Ascending aorta (tissue), 2 donors: Measurements from ENCODE around the gene FANCI. TPM values are rescaled to one million over a fixed set of nuclear protein-coding genes. Genes with fewer than 3 reads are reported as not detected.

Experiments
- DNase-seq, 2 donors: peaks; one replicate each; pipeline ENCODE4 v3.0.0-alpha.2; 2019; ENCODE audit warnings: low spot score in 2 of 2
- H3K27ac ChIP-seq, 2 donors: fragments of 200-600 bp; sonication (generic); one replicate each; pipeline ENCODE4 v1.5.1; 2016 to 2017; ENCODE audit warnings: mild to moderate bottlenecking in 1 of 2
- H3K27me3 ChIP-seq: fragments of 200-600 bp; sonication (generic); one replicate; pipeline ENCODE4 v1.5.1; 2017
- H3K36me3 ChIP-seq, 2 donors: fragments of 200-600 bp; sonication (generic); one replicate each; pipeline ENCODE4 v1.5.1; 2016
- H3K4me1 ChIP-seq, 2 donors: fragments of 200-600 bp; sonication (generic); one replicate each; pipeline ENCODE4 v1.5.1; 2016 to 2017; ENCODE audit warnings: mild to moderate bottlenecking in 1 of 2
- H3K4me3 ChIP-seq, 2 donors: fragments of 200-600 bp; sonication (generic); one replicate each; pipeline ENCODE4 v1.5.1; 2016 to 2017; ENCODE audit warnings: mild to moderate bottlenecking in 1 of 2
- H3K9me3 ChIP-seq, 2 donors: fragments of 200-600 bp; sonication (generic); one replicate each; pipeline ENCODE4 v1.5.1; 2016
- CTCF ChIP-seq, 3 experiments: fragments of 200-600 bp in 2 of 3; fragments of 450-650 bp in 1 of 3; sonication (generic) in 2 of 3; IDR thresholded peaks; one replicate each; pipeline ENCODE4 v1.5.1; 2016 to 2019; ENCODE audit warnings: antibody characterized with exemption in 3 of 3, mild to moderate bottlenecking in 1 of 3, moderate library complexity in 1 of 3
- intact Hi-C: fragments of 100-400 bp; cut with DNase I; formaldehyde crosslinking; loops from one replicate; pipeline ENCODE4 v1.15.1; 2023
- total RNA-seq: library from RNA; depleted of rRNA; stranded (reverse); fragments of >200 nt; gene quantifications from one replicate; pipeline ENCODE4 v1.1.0, GENCODE V29; 2016

Gene FANCI
- total RNA-seq, 1 donor from 2014 or later: not detected

DNA sequence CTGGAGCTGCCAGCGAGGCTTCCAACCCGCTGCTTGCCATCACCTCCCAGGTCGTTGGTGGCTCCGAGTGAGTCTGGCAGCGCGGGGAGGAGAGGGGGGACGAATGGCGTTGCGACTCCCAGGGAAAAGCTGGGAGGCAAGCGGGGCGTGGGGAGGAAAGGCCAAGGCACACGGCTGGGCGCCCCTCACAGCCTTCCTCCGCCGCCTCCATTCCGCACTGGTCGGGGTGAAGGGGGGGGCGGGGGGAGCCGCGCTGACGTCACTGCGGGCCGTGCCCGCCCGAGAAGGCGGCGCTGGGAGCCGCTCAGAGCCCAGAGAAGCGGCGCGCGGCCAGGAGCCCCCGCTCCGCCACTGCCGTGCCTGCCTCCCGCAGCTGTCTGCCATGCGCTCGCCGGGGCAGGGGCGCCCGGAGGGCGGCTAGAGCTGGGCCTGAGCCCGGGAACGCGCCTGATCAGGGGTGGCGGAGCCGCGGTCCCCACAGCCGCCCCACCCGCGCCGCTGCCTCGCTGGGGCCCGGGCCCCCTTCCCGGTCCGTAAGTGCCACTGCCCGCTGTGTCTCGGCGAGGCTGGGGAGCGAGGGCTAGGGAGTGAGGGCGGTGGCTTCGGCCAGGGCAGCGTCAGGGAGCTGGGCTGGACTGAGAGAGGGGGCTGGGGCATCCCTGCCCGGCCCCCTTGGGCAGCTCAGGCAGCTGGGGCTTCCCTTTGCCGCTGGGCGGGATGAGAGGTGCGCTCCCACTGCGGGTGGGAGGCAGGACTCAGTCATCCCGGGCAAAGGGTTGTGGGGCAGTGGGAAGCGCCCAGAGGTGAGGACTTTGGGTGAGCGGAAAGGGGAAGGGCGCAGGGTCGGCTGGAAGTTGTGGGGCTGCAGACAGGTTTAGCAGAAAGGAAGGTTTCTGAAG, 118.7 kb downstream of the FANCI start:
- Histone ChIP-seq H3K36me3 (no peaks in the 10 kb centered on the region), H3K9me3 (no peaks in the 10 kb centered on the region), H3K27me3 (peaks cover 42% of the 10 kb centered on the region), H3K4me1 (peaks cover 3 to 8% of the 10 kb centered on the region in 2 donors), H3K27ac (no peak overlapping the region), H3K4me3 (no peak overlapping the region)
- intact Hi-C loops: no loop called here
- no peak for TF ChIP-seq CTCF (IDR thresholded peaks at IDR 0.05)
- DNase-seq: no peak

DNA sequence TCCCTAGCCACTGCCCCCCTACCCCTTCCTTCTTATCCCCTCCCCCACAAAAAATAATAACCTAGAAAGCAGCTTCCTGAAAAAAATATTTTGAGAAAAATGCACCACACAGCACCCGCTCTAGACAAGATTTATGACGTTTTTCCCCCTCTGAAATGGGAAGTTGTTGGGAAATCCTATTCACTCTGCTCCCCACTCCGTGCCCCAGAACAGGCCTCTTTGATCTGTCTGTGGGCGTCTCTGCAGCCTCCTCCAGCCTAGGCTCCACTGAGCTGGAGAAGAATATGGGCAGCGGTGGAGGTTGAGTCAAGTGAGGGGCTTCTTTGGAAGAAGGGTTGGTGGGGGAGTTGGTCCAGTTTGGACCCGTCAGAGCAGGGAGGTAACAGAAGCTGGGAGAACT, 119.4 kb downstream of the FANCI start:
- H3K36me3 ChIP-seq: no peaks in the 10 kb centered on the region
- peaks cover 3 to 12% of the 10 kb centered on the region in 2 donors for H3K4me1 ChIP-seq
- no peak overlapping the region for H3K4me3 ChIP-seq
- H3K27ac ChIP-seq: no peak overlapping the region
- DNase-seq: no peak
- no peak for TF ChIP-seq CTCF (IDR thresholded peaks at IDR 0.05)
- peaks cover 42% of the 10 kb centered on the region for H3K27me3 ChIP-seq
- no peaks in the 10 kb centered on the region for H3K9me3 ChIP-seq
- intact Hi-C loops: no loop called here

- no peak for TF ChIP-seq CTCF (IDR thresholded peaks at IDR 0.05)
- H3K36me3 ChIP-seq: no peaks in the 10 kb centered on the region
- intact Hi-C loops: no loop called here
- peaks cover 47% of the 10 kb centered on the region for H3K27me3 ChIP-seq
- DNase-seq: no peak
- no peaks in the 10 kb centered on the region for H3K9me3 ChIP-seq
- no peak overlapping the region for H3K4me3 ChIP-seq
- H3K4me1 ChIP-seq: peaks cover 3 to 12% of the 10 kb centered on the region in 2 donors
- H3K27ac ChIP-seq: no peak overlapping the region
These were observed 120.0 kb downstream of the FANCI start for GRCh38 chr15:89363770-89364169.

DNA sequence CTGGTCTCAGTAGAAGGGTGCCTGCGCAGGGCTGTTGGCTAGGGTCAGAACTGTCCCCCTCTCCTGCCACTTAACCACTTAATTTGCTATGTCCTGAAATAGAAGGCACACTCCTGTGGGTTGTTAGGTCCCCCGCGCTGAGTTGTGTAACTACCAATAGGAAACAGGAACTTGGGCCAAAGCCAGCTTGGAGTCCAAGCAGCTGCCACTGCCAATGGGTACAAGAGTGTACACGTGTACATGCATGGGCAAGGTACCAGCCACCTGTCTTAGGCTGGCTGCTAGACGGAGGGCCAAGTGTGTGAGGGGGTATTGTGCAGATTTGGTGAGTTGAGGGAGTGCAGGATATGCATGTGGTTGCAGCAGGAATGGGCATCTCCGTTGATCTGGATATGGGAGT, 120.6 kb downstream of the FANCI start:
- H3K27ac ChIP-seq: no peak overlapping the region
- no peak overlapping the region for H3K4me3 ChIP-seq
- TF ChIP-seq CTCF (IDR thresholded peaks at IDR 0.05): no peak
- intact Hi-C loops: no loop called here
- H3K27me3 ChIP-seq: peaks cover 50% of the 10 kb centered on the region
- peak in 1 of 2 donors; percentile 17 for DNase-seq
- H3K36me3 ChIP-seq: no peaks in the 10 kb centered on the region
- H3K4me1 ChIP-seq: peaks cover 0 to 9% of the 10 kb centered on the region in 2 donors
- H3K9me3 ChIP-seq: no peaks in the 10 kb centered on the region

GRCh38 chr15:89364741-89365450, 121.1 kb downstream of the FANCI start:
- intact Hi-C loops: no loop called here
- no peaks in the 10 kb centered on the region for H3K36me3 ChIP-seq
- peaks cover 55% of the 10 kb centered on the region for H3K27me3 ChIP-seq
- TF ChIP-seq CTCF (IDR thresholded peaks at IDR 0.05): no peak
- DNase-seq: no peak
- no peak overlapping the region for H3K27ac ChIP-seq
- no peak overlapping the region for H3K4me3 ChIP-seq
- H3K4me1 ChIP-seq: peaks cover 0 to 9% of the 10 kb centered on the region in 2 donors
- no peaks in the 10 kb centered on the region for H3K9me3 ChIP-seq
